NCI-H1048 (cell line): ENCODE data around the gene NOTUM.
A peak's percentile ranks its signal among the peaks of the same experiment; 100 is the strongest.

Source experiments
- DNase-seq: peaks from one replicate; lab custom pipeline; 2025; lab: John Stamatoyannopoulos, UW

The NOTUM gene

DNA sequence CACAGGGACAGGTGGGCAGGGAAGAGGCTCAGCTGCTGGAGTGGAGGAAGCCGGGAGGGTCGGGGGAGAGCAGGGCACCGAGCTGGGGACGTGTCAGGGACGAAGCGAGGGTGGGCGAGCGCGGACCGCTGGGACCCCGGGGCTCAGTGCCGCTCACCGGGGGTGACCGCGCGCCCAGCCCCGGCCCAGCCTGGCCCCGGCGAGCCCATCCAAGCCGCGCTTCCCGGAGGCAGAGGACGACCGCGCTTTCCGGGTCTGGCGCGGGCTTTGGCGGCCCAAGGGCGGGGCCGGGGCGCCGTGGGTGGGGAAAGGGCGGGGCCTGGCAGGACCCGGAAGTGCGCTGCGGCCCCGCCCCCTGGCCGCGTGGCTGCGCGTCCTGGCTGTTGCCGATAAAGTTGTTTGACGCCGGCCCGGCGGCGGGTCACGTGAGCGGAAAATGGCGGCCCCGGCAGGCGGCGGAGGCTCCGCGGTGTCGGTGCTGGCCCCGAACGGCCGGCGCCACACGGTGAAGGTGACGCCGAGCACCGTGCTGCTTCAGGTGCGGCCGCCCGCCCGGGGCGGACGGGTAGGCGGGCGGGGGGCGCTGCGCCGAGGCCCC, 16.3 kb upstream of the NOTUM start, which contains the start of gene ASPSCR1:
ASPSCR1 (plus strand) TSS at position 419 of the 598 bp plus-strand sequence; CDS start at position 437, 18 bp downstream.
- DNase-seq, result peak; percentile 54

DNA sequence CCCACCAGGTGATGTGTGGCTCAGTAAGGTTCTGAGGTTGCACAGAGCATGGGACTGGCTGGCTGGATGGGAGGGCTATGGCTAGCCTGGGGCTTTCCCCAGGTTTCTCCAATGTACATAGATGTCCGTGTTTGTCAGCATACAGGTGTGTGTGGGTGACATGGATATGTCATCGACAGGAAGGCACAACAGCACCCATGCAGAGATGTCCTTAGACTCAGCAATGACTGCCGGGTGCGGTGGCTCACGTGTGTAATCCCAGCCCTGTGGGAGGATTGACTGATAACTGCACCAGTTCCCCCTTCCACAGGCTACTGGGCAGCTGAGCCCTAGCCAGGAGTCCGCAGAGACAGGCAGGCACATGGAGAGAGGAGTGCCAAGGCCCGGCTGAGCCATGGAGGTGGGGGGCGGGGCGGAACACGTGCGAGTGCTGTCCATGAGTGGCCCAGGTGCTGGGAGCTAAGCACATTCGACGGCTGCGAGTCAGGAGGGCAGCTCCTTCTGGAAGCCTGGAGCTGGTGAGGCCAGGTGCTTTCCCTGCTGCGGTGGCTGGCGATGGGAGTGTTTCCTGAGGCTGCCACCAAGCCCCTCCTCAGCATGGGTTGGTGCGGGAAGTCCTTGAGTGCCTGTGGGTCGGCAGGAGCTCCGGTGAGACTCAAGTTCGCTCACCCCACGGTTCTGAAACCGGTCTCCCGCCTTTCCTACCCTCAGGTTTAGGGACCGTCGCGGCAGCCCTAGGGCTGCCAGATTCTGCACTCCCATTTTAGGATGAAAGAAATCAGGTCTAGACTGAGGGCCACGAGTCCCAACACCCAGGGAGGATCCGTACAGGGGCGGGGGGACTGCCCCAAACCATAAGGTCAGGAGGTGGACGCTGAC, 15.6 kb upstream of the NOTUM start:
- DNase-seq, result no peak

DNA sequence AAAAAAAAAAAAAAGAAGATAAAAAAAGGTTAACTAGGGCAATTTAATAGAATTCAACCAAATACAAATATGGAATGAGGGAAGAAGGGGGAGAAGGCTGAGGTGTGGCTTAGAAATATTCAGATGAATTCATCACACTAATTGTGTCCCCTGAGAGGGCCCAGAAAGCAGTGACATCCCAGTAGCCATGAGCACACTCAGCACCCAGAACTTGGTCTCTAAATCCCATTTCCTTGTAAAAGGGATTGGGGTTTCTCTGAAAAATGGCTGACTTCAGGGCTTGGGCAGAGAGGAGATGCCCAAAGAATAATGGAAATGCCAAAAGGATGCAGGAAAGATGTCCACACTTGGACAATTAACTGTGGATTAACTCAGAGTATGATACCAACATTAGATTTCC, 12.4 kb upstream of the NOTUM start:
- DNase-seq, result no peak

DNA sequence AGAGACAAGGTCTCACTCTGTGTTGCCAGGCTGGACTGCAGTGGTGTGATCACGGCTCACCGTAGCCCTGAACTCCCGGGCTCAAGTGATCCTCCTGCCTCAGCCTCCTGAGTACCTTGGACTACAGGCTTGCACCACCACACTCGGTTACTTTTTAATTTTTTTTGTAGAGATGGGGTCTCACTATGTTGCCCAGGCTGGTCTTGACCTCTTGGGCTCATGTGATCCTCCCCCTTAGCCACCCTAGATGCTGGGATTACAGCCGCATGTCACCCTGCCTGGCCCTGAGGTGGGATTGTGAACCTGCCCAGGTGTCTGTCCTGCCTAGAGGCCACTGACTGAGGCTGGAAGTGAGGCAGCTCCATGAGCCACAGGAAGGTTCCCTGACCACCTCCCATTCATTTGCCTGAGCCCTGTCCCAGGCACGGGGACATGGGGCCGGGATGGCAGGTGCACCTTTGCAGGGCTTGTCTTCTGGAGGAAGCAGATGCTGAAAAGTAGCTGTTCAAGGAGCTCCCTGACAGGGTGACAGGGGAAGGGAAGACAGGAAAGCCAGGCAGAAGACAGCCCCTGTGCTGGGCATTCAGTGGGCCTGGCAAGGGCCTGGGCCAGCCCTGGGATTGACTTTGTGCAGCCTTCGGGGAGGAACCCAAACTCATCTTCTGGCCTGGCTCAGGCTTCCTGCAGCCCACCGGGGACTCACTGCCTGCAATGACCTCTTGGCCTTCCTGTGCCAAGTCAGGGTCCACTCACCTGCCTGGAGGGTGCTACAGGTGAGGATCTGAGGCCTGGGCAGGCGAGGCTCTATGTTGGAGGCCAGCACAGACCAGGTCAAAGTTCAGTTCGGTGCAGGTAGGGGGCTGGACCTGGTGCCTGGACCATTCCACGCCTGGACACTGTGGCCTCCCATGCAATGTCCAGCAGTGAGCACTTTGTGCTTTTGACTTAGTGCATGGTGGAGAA, 8.1 kb upstream of the NOTUM start:
- no peak for DNase-seq

DNA sequence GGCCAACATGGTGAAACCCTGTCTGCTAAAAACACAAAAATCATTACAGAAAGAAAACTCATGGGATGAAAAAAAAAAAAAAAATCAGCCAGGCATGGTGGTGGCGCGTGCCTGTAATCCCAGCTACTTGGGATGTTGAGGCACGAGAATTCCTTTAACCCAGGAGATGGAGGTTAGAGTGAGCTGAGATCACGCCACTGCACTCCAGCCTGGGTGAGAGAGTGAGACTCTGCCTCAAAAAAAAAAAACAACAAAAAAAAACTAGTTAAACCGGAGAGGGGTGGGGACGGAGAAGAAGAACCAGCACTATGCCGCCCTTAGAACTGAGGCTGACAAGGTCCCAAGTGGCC, 7.4 kb upstream of the NOTUM start:
- DNase-seq, result no peak

DNA sequence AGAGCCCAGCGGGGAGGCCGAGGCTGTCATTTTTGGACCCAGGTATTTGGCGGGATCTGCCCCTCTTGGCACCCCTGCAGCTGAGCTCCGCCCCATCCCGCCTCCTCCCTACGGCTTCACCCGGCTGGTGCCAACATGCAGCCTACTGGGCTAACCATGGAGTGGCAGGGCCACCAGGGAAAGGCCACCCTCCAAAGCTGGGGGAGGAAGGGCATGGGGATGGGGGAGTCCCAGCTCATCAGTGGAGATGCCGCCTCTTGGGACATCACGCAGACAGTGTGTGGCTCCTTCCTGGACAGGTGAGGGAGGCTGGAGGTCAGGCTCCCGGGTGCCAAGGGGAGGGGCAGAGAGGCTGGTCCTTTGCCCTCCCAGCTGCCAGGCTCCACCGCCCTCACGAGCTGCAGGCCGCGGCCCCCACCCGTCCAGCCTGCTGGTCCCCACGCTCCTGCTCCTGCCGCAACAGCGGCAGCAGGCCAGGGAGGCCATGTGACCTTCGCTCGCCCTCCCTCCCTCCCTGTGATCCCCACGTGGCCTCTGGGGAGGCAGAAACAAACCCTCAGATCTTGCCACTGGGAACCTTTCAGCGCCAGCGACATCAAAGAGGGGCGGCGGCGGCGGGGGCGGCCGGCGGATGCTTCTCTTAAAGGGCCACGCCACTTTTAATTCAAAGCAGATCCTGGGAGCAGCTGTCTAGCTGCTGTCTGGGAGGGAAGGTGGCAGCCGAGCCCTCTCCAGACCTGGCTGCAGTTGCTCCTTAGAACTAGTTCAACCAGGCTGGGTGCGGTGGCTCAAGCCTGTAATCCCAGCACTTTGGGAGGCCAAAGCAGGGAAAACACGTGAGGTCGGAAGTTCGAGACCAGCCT, 6.8 kb upstream of the NOTUM start:
- no peak for DNase-seq

DNA sequence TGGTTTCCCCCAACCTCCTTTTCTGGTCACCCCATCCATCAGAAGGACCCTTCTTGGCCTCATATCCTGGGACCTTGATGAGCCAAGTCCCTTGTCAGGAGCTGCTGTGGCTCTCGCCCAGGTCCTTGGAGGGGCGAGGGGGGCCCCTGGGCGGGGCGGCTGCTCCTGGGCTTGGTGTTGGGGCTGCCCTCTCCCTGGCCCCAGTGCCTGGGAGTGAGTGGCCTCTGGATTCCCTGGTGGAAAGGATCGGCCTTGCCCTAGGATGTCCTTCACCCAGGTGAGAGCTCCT, 6.2 kb upstream of the NOTUM start:
- DNase-seq, result no peak

DNA sequence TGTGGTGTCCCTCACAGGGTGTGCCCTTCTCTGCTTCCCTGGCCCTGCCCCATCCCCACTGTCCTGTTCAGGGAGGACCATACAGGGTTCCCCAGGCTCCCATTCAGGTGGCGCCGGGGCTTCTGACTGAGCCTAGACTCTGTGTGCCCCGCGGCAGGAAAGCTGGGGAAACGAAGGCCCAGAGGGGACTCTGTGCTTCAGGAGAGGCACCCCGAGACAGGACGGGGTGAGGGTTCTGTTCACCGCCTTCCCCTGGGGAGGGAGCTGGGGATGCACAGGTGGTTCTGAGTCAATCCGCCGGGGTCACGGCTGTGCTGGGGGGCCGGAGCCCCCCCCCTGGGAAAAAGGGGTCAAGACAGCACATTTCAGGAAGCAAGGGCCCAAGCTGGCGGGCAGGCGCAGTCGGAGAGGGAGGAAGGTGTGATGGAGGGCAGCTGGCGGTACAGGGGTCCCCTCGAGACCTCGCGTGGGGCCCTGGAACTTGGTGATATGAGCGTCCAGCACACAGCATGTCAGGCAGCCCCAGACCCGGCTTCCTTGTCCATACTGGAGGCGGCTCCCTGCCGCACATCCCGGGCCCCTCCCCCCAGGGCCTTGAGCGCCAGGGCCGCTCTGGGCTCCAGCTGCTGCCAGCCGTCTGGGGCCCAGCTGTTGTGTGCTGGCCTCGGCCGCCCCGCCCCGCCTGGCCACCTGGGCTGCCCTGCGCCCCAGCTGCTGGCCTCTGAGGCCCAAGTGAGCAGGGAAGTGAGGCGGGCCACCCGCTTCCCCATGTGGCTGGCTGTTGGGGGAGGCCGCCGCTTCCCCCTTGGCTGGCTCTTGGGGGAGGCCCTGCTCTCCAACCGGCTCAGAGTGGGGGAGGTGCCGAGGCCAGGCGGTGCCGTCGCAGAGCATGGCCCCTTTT, 5.6 kb upstream of the NOTUM start:
- no peak for DNase-seq

DNA sequence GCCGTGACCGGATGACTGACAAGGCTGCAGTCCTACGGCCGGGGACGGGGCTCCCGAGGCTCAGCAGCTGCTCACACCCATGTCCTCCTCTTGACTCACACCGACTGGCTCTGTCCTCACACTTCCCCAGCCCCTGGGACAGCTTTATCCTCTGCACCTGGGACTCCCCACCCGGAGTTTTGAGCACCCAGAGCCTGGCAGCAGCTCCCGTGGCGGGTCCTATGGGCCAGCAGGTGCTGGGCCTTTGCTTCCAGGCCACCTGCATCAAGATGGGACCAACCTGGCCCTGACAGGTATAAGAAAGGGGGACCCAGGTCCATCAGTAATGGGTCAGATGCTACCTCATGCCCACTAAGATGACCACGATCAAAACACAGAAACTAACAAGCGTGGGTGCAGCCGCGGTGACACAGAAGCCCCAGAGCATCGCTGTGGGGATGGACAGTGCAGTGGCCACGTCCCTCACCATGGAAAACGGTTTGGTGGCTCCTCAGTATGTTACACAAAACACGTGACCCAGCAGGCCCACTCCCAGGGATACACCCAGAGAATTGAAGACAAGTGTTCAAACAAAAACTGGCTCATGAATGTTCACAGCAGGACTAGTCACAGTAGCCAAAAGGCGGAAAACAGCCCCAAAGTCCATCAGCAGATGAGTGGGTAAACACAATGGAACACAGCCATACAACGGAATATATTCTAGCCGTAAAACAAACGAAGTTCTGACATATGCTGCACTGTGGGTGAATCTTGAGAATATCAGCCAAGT, 3.3 kb upstream of the NOTUM start:
- DNase-seq, result no peak

DNA sequence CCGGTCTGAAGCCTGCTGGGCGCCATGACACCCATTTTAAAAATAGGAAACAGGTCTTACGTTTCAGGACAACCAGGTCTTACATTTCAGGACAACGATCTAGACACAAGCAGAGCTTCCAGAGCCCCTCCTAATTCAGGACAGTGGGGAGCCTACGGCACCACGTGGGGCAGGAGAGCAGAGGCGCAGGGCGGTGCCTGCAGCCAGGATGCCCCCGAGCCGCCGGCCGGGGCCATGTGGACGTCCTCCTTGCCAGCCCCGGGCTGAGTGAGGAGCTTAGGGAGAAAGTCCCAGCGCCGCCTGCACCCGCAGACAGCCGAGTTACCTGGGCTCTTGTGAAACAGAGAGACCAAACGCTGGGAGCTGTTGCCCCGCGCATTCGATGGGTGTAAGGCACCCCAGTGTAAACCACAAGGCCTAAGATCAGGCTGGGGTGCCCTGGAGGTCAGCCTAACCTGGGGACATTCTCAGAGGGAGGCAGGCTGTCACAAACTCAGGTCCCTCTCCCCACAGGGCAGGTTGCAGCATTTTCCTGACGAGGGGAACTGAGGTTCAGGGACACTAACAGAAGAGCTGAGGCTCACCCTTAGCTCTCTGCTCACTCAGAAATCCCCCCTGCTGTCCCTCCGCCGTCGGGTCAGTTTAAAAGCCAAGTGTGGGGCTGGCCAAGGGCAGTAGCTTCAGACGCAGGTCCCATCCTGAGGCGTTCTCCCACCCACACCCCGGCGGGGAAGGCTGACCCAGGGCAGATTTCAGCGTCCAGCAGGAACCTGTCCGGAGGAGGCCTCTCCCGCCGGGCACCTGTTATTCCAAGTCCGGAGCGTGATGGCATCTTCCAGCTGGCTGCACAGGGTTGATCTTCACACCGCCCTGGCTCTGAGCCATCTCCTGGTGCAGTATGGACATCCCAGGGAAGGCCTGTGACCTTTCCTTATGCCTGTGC, 1.8 kb upstream of the NOTUM start:
- DNase-seq, result no peak

DNA sequence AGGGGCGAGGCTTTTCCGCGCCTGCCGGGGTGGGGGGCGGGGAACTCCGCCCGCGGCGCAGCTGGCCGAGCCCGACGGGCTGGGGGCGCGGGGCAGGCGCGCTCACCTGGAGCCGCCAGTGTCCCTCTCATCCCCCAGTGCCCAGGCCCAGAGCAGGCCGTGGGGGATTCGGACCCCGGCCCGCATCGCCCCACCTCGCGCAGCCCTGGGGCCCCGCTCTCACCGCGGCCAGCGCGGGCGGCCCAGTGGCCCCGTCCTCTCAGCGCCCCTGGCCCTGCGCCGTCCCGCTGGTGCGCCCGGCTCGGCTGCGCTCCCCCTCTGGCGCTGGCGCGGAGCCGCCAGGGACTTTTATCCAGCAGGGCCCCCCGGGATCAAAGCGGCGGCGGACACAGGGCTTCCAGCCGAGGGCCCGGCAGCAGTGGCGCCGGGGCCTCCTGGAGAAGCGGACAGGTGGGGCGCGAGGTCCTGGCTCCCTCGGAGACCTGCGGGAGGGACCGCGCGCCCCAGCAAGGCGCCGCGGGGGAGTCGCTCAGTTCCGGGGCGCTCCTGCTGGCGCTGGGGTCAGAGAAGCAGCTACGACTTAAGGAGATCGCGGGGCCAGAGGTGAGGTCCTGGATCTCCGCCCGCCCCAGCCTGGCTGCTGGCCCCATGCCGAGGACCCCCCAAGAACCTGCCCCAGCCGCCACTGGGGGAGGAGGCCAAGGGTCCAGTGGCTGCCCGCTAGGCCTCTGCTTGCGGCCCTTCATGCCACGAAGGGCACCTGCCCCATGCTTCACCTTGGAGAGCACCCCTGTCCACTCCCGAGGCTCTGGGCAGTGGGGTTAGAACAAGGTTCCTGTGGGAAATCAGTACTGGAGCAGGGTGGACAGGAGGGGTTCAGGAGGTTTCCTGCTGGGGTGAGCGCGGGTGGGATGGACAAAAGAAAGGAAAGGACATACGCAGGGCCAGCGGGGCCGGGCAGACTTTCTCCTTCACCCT, 823 bp upstream of the NOTUM start:
- DNase-seq, result no peak

DNA sequence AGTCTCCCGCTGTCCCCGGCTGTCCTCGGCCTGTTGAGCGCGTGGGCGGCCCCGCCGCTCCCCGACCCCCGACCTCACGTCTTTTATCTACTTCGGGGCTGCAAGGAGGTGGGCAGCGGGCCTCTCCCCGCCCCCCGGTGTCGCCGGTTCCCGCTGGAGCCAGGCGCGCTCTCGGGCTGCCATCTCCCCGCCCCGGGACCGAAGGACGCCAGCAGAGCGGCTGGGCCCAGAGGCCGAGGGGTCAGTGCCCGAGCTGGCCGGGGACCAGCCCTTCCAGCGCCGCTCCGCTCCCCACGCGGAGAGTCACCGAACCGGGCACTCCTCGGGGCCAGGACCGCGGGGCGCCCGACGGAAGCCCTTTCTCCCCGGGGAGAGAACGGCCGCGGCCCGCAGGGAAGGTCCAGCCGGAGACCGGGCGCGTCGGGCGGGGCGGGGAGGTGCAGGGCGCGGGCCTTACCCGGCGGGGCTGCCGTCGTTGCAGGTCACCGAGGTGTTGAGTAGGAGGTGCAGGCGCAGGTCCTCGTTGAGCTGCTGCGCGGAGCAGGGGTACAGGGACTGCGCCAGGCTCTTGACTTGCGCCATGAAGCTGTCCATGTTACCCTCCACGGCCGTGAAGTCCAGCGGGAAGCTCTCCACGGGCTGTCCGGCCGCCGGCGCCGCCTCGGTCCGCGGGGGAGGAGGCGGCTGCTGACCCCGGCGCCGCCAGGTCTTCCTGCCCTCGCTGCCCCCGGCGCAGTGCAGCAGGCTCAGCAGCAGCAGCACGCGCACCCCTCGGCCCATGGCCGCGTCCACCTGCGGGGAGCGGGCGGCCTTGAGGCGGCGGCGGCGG, 643 bp downstream of the NOTUM start:
- no peak for DNase-seq

DNA sequence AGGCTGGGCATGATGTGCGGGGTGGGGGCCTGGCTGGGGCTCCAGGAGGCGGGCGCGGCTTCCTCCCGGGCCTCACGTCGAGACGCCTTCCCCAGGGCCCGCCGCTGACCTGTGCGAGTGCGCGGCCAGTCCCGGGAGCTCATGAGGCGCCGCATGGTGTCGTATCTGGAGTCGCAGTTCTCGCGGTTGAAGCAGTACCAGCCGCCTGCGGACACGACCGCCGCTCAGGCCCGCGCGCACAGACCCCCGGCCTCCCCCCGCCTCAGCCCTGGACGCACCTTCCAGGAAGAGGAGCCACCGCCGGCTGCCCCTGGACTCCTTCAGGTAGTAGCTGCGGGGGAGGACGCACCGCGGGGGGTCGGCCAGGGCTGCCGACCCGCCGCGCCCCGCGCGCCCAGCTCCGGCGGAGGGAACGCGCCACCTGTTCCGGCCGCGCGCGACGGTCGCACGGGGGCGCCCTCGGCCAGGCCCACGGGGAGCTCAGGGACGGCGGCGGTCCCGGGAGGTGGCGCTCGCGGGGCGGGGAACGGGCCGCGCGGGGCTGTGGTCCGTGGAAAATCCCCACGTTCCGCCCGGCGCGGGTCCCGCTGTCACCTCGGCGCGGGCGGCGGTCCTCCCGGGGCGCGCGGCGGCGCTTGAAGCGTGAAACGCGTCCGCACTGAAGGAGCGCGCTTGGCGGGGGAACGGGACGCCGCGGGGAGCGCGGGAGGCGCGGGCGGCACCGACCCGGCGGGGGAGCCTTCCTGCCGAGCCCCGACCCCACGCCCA, 1.4 kb downstream of the NOTUM start:
- no peak for DNase-seq

DNA sequence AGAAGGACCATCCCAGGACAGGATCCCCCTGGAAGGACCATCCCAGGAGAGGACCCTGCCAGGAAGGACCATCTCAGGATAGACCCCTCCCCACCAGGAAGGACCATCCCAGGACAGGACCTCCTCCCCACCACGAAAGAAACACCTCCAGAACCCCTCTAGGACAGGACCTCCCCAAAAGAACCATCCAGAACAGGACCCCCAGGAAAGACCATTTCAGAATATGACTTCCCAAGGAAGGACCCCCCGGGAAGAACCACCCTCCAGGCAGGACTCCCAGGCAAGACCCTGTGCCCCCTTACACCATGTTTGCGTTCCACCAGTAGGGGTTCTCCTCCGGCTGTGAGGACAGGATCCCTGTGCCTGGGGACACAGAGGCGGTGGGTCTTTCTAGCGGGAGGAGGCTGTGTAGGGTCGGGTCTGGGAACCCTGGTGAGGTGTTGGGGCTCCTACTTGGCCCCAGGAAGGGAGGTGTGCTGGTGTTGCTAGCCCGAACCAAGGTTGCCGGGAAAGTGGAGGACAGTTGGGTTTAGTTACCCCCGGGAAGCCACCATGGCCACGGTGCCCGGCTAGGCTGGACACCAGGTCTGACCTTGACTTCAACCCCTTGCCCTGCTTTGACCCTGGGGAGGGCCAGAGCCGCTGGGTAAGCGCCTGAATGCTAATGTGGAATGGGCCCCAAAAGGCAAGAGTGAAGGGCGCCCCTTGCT, 2.2 kb downstream of the NOTUM start:
- no peak for DNase-seq
